IMR-90 (cell line): ENCODE measurements around the gene GBF1. TPM values are rescaled to one million over a fixed set of nuclear protein-coding genes. Genes with fewer than 3 reads are reported as not detected.

Experiments used
- ATAC-seq: fragments of 200-7000 bp; cut with Tn5 transposase; 2 replicates; pipeline ENCODE4 v1.9.1; 2020; ENCODE audit warnings: low read depth, mild to moderate bottlenecking, moderate library complexity
- BruUV-seq: library from RNA; stranded (reverse); fragments of 400-500 nt; replicated peaks from 2 replicates; lab custom pipeline; 2021; lab: Mats Ljungman, UMichigan
- CTCF ChIA-PET: fragments of 300-600 bp; formaldehyde crosslinking; extraction: SDS; loops from one replicate; lab custom pipeline; 2021; ENCODE audit warnings: antibody characterized with exemption; lab: Yijun Ruan, JAX
- POLR2A ChIA-PET: fragments of 300-600 bp; sonication (Branson Sonifier 250); formaldehyde crosslinking; loops from one replicate; lab custom pipeline; 2022; ENCODE audit warnings: antibody characterized with exemption; ENCODE audit not compliant: unreplicated experiment; lab: Charles Lee
- DNase-seq: peaks from one replicate; pipeline ENCODE4 v3.0.0; 2013
- H2AFZ ChIP-seq: replicated peaks from 2 replicates; pipeline ENCODE3; 2013; ENCODE audit warnings: low read length, mild to moderate bottlenecking; ENCODE audit not compliant: poor library complexity
- H2AK5ac ChIP-seq: 2 replicates; pipeline ENCODE4 v1.6.1; 2013; ENCODE audit warnings: low read depth, low read length, inconsistent platforms
- H2AK9ac ChIP-seq: replicated peaks from 2 replicates; pipeline ENCODE3; 2013; ENCODE audit warnings: mild to moderate bottlenecking, low read depth, low read length, moderate library complexity; ENCODE audit not compliant: poor library complexity
- H2BK120ac ChIP-seq: 2 replicates; pipeline ENCODE4 v1.6.1; 2013; ENCODE audit warnings: low read depth, low read length, inconsistent platforms
- H2BK15ac ChIP-seq: 3 replicates; pipeline ENCODE4 v1.6.1; 2013; ENCODE audit warnings: low read depth, low read length, inconsistent platforms
- H2BK20ac ChIP-seq: 2 replicates; pipeline ENCODE4 v1.6.1; 2013; ENCODE audit warnings: low read depth, mild to moderate bottlenecking, inconsistent platforms, low read length, moderate library complexity
- H2BK5ac ChIP-seq: 2 replicates; pipeline ENCODE4 v1.6.1; 2013; ENCODE audit warnings: mild to moderate bottlenecking, low read depth, low read length, inconsistent platforms; ENCODE audit not compliant: poor library complexity, severe bottlenecking
- H3K14ac ChIP-seq: replicated peaks from 2 replicates; pipeline ENCODE4 v1.6.1; 2013; ENCODE audit warnings: low read depth, low read length, inconsistent platforms
- H3K18ac ChIP-seq: 2 replicates; pipeline ENCODE4 v1.6.1; 2013; ENCODE audit warnings: low read depth, low read length, control low read depth
- H3K23ac ChIP-seq: 2 replicates; pipeline ENCODE4 v1.6.1; 2013; ENCODE audit warnings: low read depth, low read length, inconsistent platforms
- H3K27ac ChIP-seq: 2 replicates; pipeline ENCODE4 v1.5.1; 2013; ENCODE audit warnings: mild to moderate bottlenecking, control low read depth, low read length; ENCODE audit not compliant: insufficient read depth
- H3K27me3 ChIP-seq: 2 replicates; pipeline ENCODE4 v1.6.1; 2013; ENCODE audit warnings: low read length; ENCODE audit not compliant: control insufficient read depth, insufficient read depth
- H3K36me3 ChIP-seq: 2 replicates; pipeline ENCODE4 v1.6.1; 2013; ENCODE audit warnings: low read length, mixed read lengths; ENCODE audit not compliant: control insufficient read depth, insufficient read depth
- H3K4ac ChIP-seq: 2 replicates; pipeline ENCODE4 v1.6.1; 2013; ENCODE audit warnings: low read depth, low read length, inconsistent platforms
- H3K4me1 ChIP-seq: 2 replicates; pipeline ENCODE4 v1.6.1; 2013; ENCODE audit warnings: low read length, mixed read lengths; ENCODE audit not compliant: control insufficient read depth, insufficient read depth
- H3K4me2 ChIP-seq: 2 replicates; pipeline ENCODE4 v1.6.1; 2013; ENCODE audit warnings: low read depth, mild to moderate bottlenecking, control low read depth, low read length, moderate library complexity
- H3K4me3 ChIP-seq: 2 replicates; pipeline ENCODE4 v1.5.1; 2013; ENCODE audit warnings: low read depth, mild to moderate bottlenecking, control low read depth, low read length, moderate library complexity; ENCODE audit not compliant: insufficient read depth
- H3K56ac ChIP-seq: 2 replicates; pipeline ENCODE4 v1.6.1; 2013; ENCODE audit warnings: low read length, inconsistent platforms; ENCODE audit not compliant: insufficient read depth; ENCODE audit errors: extremely low read depth
- H3K79me1 ChIP-seq, 2 experiments: 2 replicates each; pipeline ENCODE4 v1.6.1; 2013; ENCODE audit warnings: low read length in 2 of 2, inconsistent platforms in 1 of 2, low read depth in 1 of 2
- H3K9ac ChIP-seq: 2 replicates; pipeline ENCODE4 v1.6.1; 2013; ENCODE audit warnings: low read depth, low read length, control low read depth
- H3K9me1 ChIP-seq: 2 replicates; pipeline ENCODE4 v1.6.1; 2013; ENCODE audit warnings: low read length, inconsistent platforms; ENCODE audit not compliant: insufficient read depth
- H3K9me3 ChIP-seq: 2 replicates; pipeline ENCODE4 v1.6.1; 2013; ENCODE audit warnings: low read length; ENCODE audit not compliant: control insufficient read depth, insufficient read depth
- H4K20me1 ChIP-seq: 2 replicates; pipeline ENCODE4 v1.6.1; 2013; ENCODE audit warnings: low read length, inconsistent platforms; ENCODE audit not compliant: insufficient read depth
- H4K5ac ChIP-seq: 2 replicates; pipeline ENCODE4 v1.6.1; 2013; ENCODE audit warnings: mild to moderate bottlenecking, low read depth, low read length, control low read depth
- H4K8ac ChIP-seq, 2 experiments: 2 replicates each; pipeline ENCODE4 v1.6.1; 2013; ENCODE audit warnings: low read depth in 2 of 2, low read length in 2 of 2, control low read depth in 1 of 2, inconsistent platforms in 1 of 2
- H4K91ac ChIP-seq: 2 replicates; pipeline ENCODE4 v1.6.1; 2013; ENCODE audit warnings: low read depth, low read length, inconsistent platforms; ENCODE audit not compliant: insufficient read depth
- BHLHE40 ChIP-seq: fragments of 150-350 bp; IDR thresholded peaks from 2 replicates; pipeline ENCODE4 v1.6.1; 2016; ENCODE audit warnings: mild to moderate bottlenecking, low read depth, low read length
- CEBPB ChIP-seq: IDR thresholded peaks from 2 replicates; pipeline ENCODE4 v1.6.1; 2012; ENCODE audit warnings: low read depth, low read length, improper control_type of control experiment
- CHD1 ChIP-seq: IDR thresholded peaks from 2 replicates; pipeline ENCODE4 v1.6.1; 2012; ENCODE audit warnings: low read depth, low read length, improper control_type of control experiment
- CTCF ChIP-seq: conservative IDR thresholded peaks from 2 replicates; pipeline ENCODE4 v1.5.1; 2012; ENCODE audit warnings: mild to moderate bottlenecking, low read depth, low read length, improper control_type of control experiment
- FOS ChIP-seq: fragments of 150-350 bp; IDR thresholded peaks from 2 replicates; pipeline ENCODE4 v1.6.1; 2016; ENCODE audit warnings: low read depth, low read length
- MAFK ChIP-seq: IDR thresholded peaks from 2 replicates; pipeline ENCODE4 v1.6.1; 2012; ENCODE audit warnings: low read depth, low read length, improper control_type of control experiment
- MAZ ChIP-seq: IDR thresholded peaks from 2 replicates; pipeline ENCODE4 v1.6.1; 2012; ENCODE audit warnings: low read depth, mild to moderate bottlenecking, low read length, improper control_type of control experiment, moderate library complexity, borderline replicate concordance
- MXI1 ChIP-seq: IDR thresholded peaks from 2 replicates; pipeline ENCODE4 v1.6.1; 2012; ENCODE audit warnings: low read depth, mild to moderate bottlenecking, low read length, moderate library complexity, borderline replicate concordance
- NFE2L2 ChIP-seq: fragments of 150-350 bp; IDR thresholded peaks from 2 replicates; pipeline ENCODE4 v1.6.1; 2016; ENCODE audit warnings: low read depth, mild to moderate bottlenecking, low read length
- POLR2A ChIP-seq: IDR thresholded peaks from 2 replicates; pipeline ENCODE4 v1.6.1; 2012; ENCODE audit warnings: mild to moderate bottlenecking, low read depth, low read length
- RAD21 ChIP-seq: IDR thresholded peaks from 2 replicates; pipeline ENCODE4 v1.6.1; 2012; ENCODE audit warnings: low read length, improper control_type of control experiment
- RCOR1 ChIP-seq: IDR thresholded peaks from 2 replicates; pipeline ENCODE4 v1.6.1; 2012; ENCODE audit warnings: mild to moderate bottlenecking, low read length, improper control_type of control experiment; ENCODE audit not compliant: insufficient replicate concordance
- RFX5 ChIP-seq: IDR thresholded peaks from 2 replicates; pipeline ENCODE4 v1.8.0; 2012; ENCODE audit warnings: low read depth, mild to moderate bottlenecking, low read length, moderate library complexity
- USF2 ChIP-seq: fragments of 150-350 bp; IDR thresholded peaks from 2 replicates; pipeline ENCODE4 v1.6.1; 2017; ENCODE audit warnings: mild to moderate bottlenecking, antibody characterized with exemption, low read length, low read depth
- dilution Hi-C: fragments of 300-500 bp; cut with HindIII; formaldehyde crosslinking; loops from one replicate; pipeline ENCODE4 v1.14.3; 2018; ENCODE audit warnings: low sequenced_read_pairs; ENCODE audit not compliant: unreplicated experiment
- in situ Hi-C: fragments of 300-500 bp; cut with MboI; formaldehyde crosslinking; loops from 3 replicates; pipeline ENCODE4 v1.14.3; 2019; ENCODE audit warnings: low sequenced_read_pairs, inconsistent platforms, mixed read lengths
- intact Hi-C: fragments of 100-400 bp; cut with micrococcal nuclease; formaldehyde crosslinking; loops from 2 replicates; pipeline ENCODE4 v1.10.0; 2022
- polyA plus RNA-seq, 3 experiments: library from polyadenylated mRNA; depleted of rRNA; stranded (reverse); fragments of >200 nt; gene quantifications; 2 replicates each; pipeline ENCODE4 v1.2.3, GENCODE V29; 2012; ENCODE audit warnings: low replicate concordance in 1 of 3
- total RNA-seq: library from RNA; depleted of rRNA; stranded (reverse); fragments of >200 nt; gene quantifications from 2 replicates; pipeline ENCODE4 v1.2.3, GENCODE V29; 2012
- TF ChIP-seq, protein P1 (sequence below): fragments of 150-350 bp; IDR thresholded peaks from 2 replicates; pipeline ENCODE4 v1.6.1; 2016; ENCODE audit warnings: low read depth, mild to moderate bottlenecking, low read length, moderate library complexity, borderline replicate concordance

GBF1 gene
- total and polyA plus RNA-seq, 2 of the 4 experiments (the other 2 are of a cell fraction) = 38.7 to 40.1 TPM

- H2BK120ac ChIP-seq = no peak overlapping the region
- H3K27me3 ChIP-seq = no peaks in the 10 kb centered on the region
- H4K5ac ChIP-seq = no peak overlapping the region
- no peak overlapping the region for H3K56ac ChIP-seq
- no peak overlapping the region for H2BK5ac ChIP-seq
- H3K9ac ChIP-seq = no peak overlapping the region
- H3K9me3 ChIP-seq = no peaks in the 10 kb centered on the region
- ATAC-seq = no peak
- dilution Hi-C loops (no loop called here), in situ Hi-C loops (no loop called here), intact Hi-C loops (no loop called here)
- no TSS peak for BruUV-seq
- peaks cover 41% of the 10 kb centered on the region for H4K20me1 ChIP-seq
- TF ChIP-seq NFE2L2 (no peak), MXI1 (no peak), MAFK (no peak), CEBPB (no peak), CTCF (no peak), CHD1 (no peak), POLR2A (no peak), MAZ (no peak), BHLHE40 (no peak), RAD21 (no peak), USF2 (no peak), FOS (no peak), RCOR1 (no peak), RFX5 (no peak)
- TF ChIP-seq, protein P1, sequence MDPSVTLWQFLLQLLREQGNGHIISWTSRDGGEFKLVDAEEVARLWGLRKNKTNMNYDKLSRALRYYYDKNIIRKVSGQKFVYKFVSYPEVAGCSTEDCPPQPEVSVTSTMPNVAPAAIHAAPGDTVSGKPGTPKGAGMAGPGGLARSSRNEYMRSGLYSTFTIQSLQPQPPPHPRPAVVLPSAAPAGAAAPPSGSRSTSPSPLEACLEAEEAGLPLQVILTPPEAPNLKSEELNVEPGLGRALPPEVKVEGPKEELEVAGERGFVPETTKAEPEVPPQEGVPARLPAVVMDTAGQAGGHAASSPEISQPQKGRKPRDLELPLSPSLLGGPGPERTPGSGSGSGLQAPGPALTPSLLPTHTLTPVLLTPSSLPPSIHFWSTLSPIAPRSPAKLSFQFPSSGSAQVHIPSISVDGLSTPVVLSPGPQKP = no peak
- H3K14ac ChIP-seq = no peak overlapping the region
- no peak overlapping the region for H3K27ac ChIP-seq
- H3K36me3 ChIP-seq = peaks cover 2% of the 10 kb centered on the region
- DNase-seq = no peak
- no peak overlapping the region for H2BK20ac ChIP-seq
- no peak overlapping the region for H3K4me3 ChIP-seq
- H3K18ac ChIP-seq = no peak overlapping the region
- no peak overlapping the region for H2AFZ ChIP-seq
- H3K23ac ChIP-seq = no peak overlapping the region
- POLR2A ChIA-PET = no interaction called here
- no peak overlapping the region for H3K4me2 ChIP-seq
- H3K9me1 ChIP-seq = peaks cover 16% of the 10 kb centered on the region; the same call in 1 of the 2 replicates
- CTCF ChIA-PET = no interaction called here
- peaks cover 6% of the 10 kb centered on the region for H3K4me1 ChIP-seq
- no peak overlapping the region for H2BK15ac ChIP-seq
- H4K91ac ChIP-seq = no peak overlapping the region
- no peak overlapping the region for H2AK9ac ChIP-seq
- H3K4ac ChIP-seq = no peak overlapping the region
- H2AK5ac ChIP-seq = no peak overlapping the region
- H4K8ac ChIP-seq = no peak overlapping the region
- H3K79me1 ChIP-seq = peaks cover 46 to 72% of the 10 kb centered on the region in 2 experiments
These were observed 87.4 kb downstream of the GBF1 start for GRCh38 chr10:102332772-102333171.
